Osteocyte (in vitro differentiated cells): Measurements from ENCODE around the gene SPAG16. TPM values are rescaled to one million over a fixed set of nuclear protein-coding genes. Genes with fewer than 3 reads are reported as not detected.

Source experiments
- DNase-seq: peaks from one replicate; pipeline ENCODE4 v3.0.0; 2021; ENCODE audit warnings: mixed read lengths; ENCODE audit not compliant: unreplicated experiment; ENCODE audit errors: extremely low spot score
- H3K27ac Mint-ChIP-seq: one replicate; pipeline ENCODE4 v1.8.0; 2021; ENCODE audit warnings: mild to moderate bottlenecking, mixed read lengths; ENCODE audit not compliant: unreplicated experiment
- H3K27me3 Mint-ChIP-seq: one replicate; pipeline ENCODE4 v1.8.0; 2021; ENCODE audit warnings: mixed read lengths; ENCODE audit not compliant: unreplicated experiment
- H3K36me3 Mint-ChIP-seq: one replicate; pipeline ENCODE4 v1.8.0; 2021; ENCODE audit warnings: mixed read lengths; ENCODE audit not compliant: unreplicated experiment
- H3K4me1 Mint-ChIP-seq: one replicate; pipeline ENCODE4 v1.8.0; 2021; ENCODE audit warnings: mixed read lengths; ENCODE audit not compliant: unreplicated experiment
- H3K4me3 Mint-ChIP-seq: one replicate; pipeline ENCODE4 v1.8.0; 2021; ENCODE audit warnings: mild to moderate bottlenecking, moderate library complexity, mixed read lengths; ENCODE audit not compliant: unreplicated experiment
- H3K9me3 Mint-ChIP-seq: one replicate; pipeline ENCODE4 v1.8.0; 2021; ENCODE audit warnings: mixed read lengths; ENCODE audit not compliant: unreplicated experiment
- CTCF ChIP-seq: fragments of 200-600 bp; sonication (generic); IDR thresholded peaks from 2 replicates; pipeline ENCODE4 v1.5.0; 2021; ENCODE audit warnings: antibody characterized with exemption, mild to moderate bottlenecking, moderate library complexity
- total RNA-seq: library from RNA; stranded (reverse); gene quantifications from 2 replicates; pipeline ENCODE4 v1.2.1, GENCODE V29; 2021

The SPAG16 gene
- total RNA-seq, 1 donor from 2014 or later, result 20.7 TPM

- peaks cover 41% of the 10 kb centered on the region for H3K4me1 Mint-ChIP-seq
- no peak for DNase-seq
- TF ChIP-seq CTCF, result no peak
These were observed 45.3 kb upstream of the SPAG16 start for GRCh38 chr2:213238753-213239495.

GRCh38 chr2:213241817-213242216 lies 42.4 kb upstream of the SPAG16 start:
- no peaks in the 10 kb centered on the region for H3K36me3 Mint-ChIP-seq
- H3K27me3 Mint-ChIP-seq, result no peaks in the 10 kb centered on the region
- TF ChIP-seq CTCF, result no peak
- no peaks in the 10 kb centered on the region for H3K9me3 Mint-ChIP-seq
- no peak overlapping the region for H3K4me3 Mint-ChIP-seq
- no peak overlapping the region for H3K27ac Mint-ChIP-seq
- H3K4me1 Mint-ChIP-seq, result peaks cover 27% of the 10 kb centered on the region
- DNase-seq, result no peak

More at GRCh38 chr2:213238753-213239495, 45.3 kb upstream of the SPAG16 start:
- Mint-ChIP-seq H3K36me3 (no peaks in the 10 kb centered on the region), H3K4me3 (peak overlapping the region; percentile 58), H3K27ac (peak overlapping the region; percentile 93), H3K9me3 (no peaks in the 10 kb centered on the region), H3K27me3 (no peaks in the 10 kb centered on the region)

- H3K27me3 Mint-ChIP-seq, result no peaks in the 10 kb centered on the region
- no peaks in the 10 kb centered on the region for H3K36me3 Mint-ChIP-seq
These were observed 41.6 kb upstream of the SPAG16 start for GRCh38 chr2:213242653-213243052.

GRCh38 chr2:213243189-213244044 lies 40.8 kb upstream of the SPAG16 start:
- Mint-ChIP-seq H3K4me1 (peaks cover 24% of the 10 kb centered on the region), H3K4me3 (no peak overlapping the region), H3K27ac (no peak overlapping the region), H3K27me3 (no peaks in the 10 kb centered on the region), H3K9me3 (no peaks in the 10 kb centered on the region), H3K36me3 (no peaks in the 10 kb centered on the region)
- TF ChIP-seq CTCF, result no peak
- DNase-seq, result no peak

More at GRCh38 chr2:213242653-213243052, 41.6 kb upstream of the SPAG16 start:
- Mint-ChIP-seq H3K4me1 (peaks cover 27% of the 10 kb centered on the region), H3K4me3 (no peak overlapping the region), H3K9me3 (no peaks in the 10 kb centered on the region), H3K27ac (no peak overlapping the region)
- TF ChIP-seq CTCF, result no peak
- DNase-seq, result no peak
